DND-41 (cell line): Measurements from ENCODE around the gene HRAS.

Source experiments
- CTCF ChIP-seq: IDR thresholded peaks from 2 replicates; pipeline ENCODE4 v1.5.1; 2012; ENCODE audit warnings: borderline replicate concordance, low read length, moderate library complexity, mild to moderate bottlenecking; ENCODE audit not compliant: poor library complexity, severe bottlenecking; ENCODE audit errors: extremely low read depth
- EZH2 ChIP-seq: IDR thresholded peaks from 3 replicates; pipeline ENCODE4 v1.6.1; 2012; ENCODE audit warnings: borderline replicate concordance, low read depth, mild to moderate bottlenecking, moderate library complexity, low read length, inconsistent platforms; ENCODE audit not compliant: severe bottlenecking

DNA sequence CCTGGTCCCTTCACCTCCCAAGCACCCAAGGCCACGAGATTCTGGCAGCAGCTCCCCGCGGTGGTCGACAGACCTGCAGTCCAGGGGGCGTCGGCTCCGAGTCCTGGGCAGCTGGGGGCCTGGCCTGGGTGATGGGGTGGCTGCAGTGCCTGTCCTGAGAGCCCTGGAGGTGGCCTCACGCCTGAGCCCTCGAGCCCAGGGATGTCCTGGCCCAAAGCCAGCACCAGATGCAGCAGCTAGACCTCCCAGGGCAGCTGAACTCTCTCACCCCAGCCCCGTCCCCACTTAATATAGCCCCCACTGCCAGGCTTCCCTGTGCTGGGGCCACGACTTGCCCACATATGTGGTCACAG lies 18.6 kb upstream of the HRAS start:
- TF ChIP-seq CTCF (no peak), EZH2 (no peak)
